Nephron progenitor cell (in vitro differentiated cells): ENCODE results near the gene RNPS1.
A peak's percentile ranks its signal among the peaks of the same experiment; 100 is the strongest.

ENCODE experiments used
- DNase-seq: peaks from one replicate; pipeline ENCODE4 v3.0.0; 2021
- H3K27ac Mint-ChIP-seq: 2 replicates; pipeline ENCODE4 v1.8.0; 2021; ENCODE audit warnings: mild to moderate bottlenecking, moderate library complexity, mixed read lengths
- H3K27me3 Mint-ChIP-seq: 2 replicates; pipeline ENCODE4 v1.8.0; 2021; ENCODE audit warnings: mild to moderate bottlenecking, low read depth, mixed read lengths; ENCODE audit not compliant: poor library complexity
- H3K36me3 Mint-ChIP-seq: 2 replicates; pipeline ENCODE4 v1.8.0; 2021; ENCODE audit warnings: low read depth, mixed read lengths
- H3K4me1 Mint-ChIP-seq: 2 replicates; pipeline ENCODE4 v1.8.0; 2021; ENCODE audit warnings: mixed read lengths
- H3K4me3 Mint-ChIP-seq: 2 replicates; pipeline ENCODE4 v1.8.0; 2021; ENCODE audit warnings: mild to moderate bottlenecking, moderate library complexity, mixed read lengths
- H3K9me3 Mint-ChIP-seq: 2 replicates; pipeline ENCODE4 v1.8.0; 2021; ENCODE audit warnings: mild to moderate bottlenecking, moderate library complexity, mixed read lengths
- TF ChIP-seq, protein P1 (sequence below): fragments of 200-600 bp; sonication (generic); IDR thresholded peaks from 2 replicates; pipeline ENCODE4 v1.5.0; 2021; ENCODE audit warnings: antibody characterized with exemption

The RNPS1 gene

DNA sequence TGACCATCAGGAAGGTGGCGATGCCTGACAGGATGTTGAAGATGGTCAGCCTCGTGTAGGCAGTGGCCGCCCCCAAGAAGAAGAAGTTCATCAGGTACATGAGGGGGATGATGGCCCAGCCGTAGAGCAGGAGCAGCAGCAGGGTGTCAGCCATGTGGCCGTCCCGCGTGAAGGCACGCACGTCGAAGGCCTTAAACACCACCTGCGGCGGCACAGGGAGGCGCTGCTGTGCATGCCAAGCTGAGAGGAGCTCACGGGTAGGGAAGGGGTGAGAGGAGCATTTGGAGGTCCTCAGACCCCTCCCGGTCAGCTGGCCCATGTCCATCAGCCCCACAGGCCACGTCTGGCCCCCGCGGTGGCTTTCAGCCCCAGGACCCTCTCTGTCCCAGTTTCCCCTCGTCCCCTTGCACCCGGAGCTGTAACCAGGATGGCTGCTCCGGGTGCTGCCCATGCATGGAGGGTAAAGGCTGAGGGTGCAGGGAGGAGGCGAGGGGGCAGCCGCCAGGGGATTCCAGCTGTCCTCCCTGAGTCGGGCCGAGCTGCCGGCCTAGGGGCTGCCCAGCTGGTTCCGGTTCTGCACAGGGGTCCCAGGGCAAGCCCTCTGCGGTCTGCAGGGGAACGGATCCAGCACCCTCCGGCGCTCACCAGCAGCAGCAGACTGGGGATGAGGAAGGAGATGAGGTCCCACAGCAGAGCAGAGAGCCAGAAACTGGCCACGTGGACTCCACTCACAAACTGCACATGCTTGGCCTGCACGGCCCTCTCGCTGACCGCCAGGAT lies 17.1 kb upstream of the RNPS1 start:
- peaks cover 17% of the 10 kb centered on the region for H3K4me1 Mint-ChIP-seq
- TF ChIP-seq, protein P1, sequence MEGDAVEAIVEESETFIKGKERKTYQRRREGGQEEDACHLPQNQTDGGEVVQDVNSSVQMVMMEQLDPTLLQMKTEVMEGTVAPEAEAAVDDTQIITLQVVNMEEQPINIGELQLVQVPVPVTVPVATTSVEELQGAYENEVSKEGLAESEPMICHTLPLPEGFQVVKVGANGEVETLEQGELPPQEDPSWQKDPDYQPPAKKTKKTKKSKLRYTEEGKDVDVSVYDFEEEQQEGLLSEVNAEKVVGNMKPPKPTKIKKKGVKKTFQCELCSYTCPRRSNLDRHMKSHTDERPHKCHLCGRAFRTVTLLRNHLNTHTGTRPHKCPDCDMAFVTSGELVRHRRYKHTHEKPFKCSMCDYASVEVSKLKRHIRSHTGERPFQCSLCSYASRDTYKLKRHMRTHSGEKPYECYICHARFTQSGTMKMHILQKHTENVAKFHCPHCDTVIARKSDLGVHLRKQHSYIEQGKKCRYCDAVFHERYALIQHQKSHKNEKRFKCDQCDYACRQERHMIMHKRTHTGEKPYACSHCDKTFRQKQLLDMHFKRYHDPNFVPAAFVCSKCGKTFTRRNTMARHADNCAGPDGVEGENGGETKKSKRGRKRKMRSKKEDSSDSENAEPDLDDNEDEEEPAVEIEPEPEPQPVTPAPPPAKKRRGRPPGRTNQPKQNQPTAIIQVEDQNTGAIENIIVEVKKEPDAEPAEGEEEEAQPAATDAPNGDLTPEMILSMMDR = no peak
- H3K27me3 Mint-ChIP-seq = peaks cover 27% of the 10 kb centered on the region
- no peak overlapping the region for H3K4me3 Mint-ChIP-seq
- H3K9me3 Mint-ChIP-seq = no peaks in the 10 kb centered on the region
- DNase-seq = no peak
- H3K36me3 Mint-ChIP-seq = no peaks in the 10 kb centered on the region
- no peak overlapping the region for H3K27ac Mint-ChIP-seq

DNA sequence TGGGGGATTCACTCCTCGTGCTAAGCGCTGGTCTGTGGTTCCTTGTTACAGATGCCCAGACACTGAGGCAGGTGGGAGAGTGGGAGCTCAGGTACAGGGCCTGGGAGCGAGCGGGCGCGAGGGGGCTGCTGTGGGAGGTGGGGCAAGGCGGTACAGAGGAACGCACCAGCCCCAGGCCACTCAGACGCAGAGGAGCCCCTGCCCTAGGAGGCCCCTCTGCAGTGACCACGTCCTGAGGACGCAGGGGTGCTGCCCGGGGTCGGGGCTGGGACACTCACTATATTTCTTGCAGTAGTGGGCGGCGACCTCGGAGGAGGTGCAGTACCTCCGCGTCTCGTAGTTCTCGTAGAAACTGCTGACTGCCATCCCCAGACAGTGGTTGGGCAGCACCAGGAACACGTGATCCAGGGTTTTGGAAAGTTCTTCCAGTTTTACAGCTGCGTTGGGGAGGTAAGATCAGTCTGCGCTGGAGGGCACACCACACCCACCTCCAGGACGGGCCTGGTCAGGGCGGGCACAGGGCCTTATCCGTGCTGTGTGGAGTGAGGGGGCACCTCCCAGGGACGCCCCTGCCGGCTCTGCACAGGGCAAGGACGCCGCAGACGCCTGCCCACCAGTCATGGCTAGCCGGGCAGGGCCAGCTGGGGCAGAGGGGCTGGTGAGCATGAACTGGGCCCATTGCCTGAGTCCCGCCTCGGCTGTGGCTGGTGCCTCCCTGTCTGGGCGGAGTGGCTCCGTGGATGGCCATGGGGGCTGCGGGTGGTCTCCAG lies 16.3 kb upstream of the RNPS1 start:
- Mint-ChIP-seq H3K27me3 (peaks cover 22% of the 10 kb centered on the region), H3K4me1 (peaks cover 14% of the 10 kb centered on the region), H3K27ac (no peak overlapping the region), H3K4me3 (peak overlapping the region; percentile 1), H3K36me3 (no peaks in the 10 kb centered on the region), H3K9me3 (no peaks in the 10 kb centered on the region)
- TF ChIP-seq, protein P1 = no peak
- DNase-seq = no peak

DNA sequence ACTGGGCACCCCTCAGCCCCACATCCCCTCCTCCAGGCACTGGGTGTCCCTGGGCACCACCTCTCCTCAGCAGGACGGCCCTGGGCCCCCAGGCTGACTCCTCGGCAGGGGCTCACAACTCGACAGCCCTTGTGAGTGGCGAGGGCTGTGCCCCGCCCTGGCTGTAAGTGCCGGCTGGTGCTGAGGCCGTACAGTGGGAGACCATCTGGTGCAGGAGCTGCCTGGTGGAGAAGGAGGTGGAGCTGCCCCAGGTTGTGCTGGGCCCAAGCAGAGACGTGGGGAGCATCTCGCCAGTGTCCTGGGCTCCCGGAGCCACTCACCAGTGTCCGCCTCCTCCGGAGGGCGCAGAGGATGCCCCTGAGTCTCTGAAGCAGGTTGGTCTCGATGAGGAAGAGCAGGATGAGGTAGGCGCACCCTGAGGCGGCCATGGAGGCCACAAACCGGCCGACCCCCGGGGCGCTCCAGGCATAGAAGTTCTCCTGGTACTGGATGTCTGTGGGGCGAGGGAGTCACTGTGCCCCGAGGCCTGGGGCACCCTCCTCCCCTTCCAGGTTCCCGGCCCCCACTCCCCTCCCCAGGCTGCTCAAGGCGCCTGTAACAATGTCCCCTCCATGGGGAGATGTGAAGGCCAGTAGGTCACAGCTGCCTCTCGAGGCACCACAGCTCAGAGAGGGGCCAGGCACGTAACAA lies 15.1 kb upstream of the RNPS1 start:
- DNase-seq = no peak
- Mint-ChIP-seq H3K36me3 (no peaks in the 10 kb centered on the region), H3K27me3 (peaks cover 21% of the 10 kb centered on the region), H3K9me3 (no peaks in the 10 kb centered on the region), H3K4me3 (no peak overlapping the region), H3K27ac (no peak overlapping the region), H3K4me1 (peaks cover 17% of the 10 kb centered on the region)
- TF ChIP-seq, protein P1 = no peak

DNA sequence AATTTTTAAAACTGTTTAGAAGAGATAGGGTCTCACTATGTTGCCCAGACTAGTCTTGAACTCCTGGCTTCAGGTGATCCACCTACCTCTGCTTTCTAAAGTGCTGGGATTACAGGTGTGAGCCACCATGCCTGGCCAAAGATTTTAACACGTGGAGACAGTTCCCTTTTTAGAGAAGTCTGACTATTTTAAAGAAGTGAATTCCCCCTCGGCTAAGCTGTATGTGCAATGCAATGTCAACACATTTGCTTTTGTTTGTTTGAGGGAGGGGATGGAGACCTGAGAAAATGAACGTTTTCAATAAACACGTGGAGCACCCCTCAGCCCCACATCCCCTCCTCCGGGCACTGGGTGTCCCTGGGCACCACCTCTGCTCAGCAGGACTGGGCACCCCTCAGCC lies 14.3 kb upstream of the RNPS1 start:
- no peak overlapping the region for H3K27ac Mint-ChIP-seq
- H3K4me1 Mint-ChIP-seq = peaks cover 25% of the 10 kb centered on the region
- H3K9me3 Mint-ChIP-seq = no peaks in the 10 kb centered on the region
- H3K4me3 Mint-ChIP-seq = no peak overlapping the region
- H3K36me3 Mint-ChIP-seq = no peaks in the 10 kb centered on the region
- DNase-seq = no peak
- TF ChIP-seq, protein P1 = no peak
- H3K27me3 Mint-ChIP-seq = peaks cover 19% of the 10 kb centered on the region

DNA sequence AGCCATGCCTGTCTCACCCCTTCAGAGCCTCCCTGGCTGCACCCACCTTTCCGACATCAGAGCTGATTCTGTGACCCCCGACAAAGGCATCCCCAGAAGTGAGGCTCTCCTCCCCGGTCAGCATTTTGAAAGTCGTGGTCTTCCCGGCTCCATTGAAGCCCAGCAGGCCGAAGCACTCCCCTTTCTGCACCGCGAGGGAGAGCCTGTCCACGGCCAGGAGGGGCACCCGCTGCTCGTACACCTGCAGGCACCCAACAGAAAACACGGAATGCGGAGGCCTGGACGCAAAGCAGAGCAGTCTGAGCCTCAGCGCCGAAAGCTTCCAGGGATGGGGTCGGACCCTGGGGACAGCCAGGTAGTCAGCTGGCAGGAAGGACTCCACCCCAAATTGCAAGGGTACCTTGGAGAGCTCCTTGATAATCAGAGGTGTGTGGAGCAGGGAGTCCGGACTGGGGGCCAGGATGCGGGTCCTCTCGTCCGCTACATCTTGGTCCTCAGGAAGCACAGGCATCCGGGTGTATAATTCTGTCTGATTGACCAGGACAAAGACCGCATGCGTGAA lies 13.1 kb upstream of the RNPS1 start:
- Mint-ChIP-seq H3K4me3 (no peak overlapping the region), H3K27me3 (peaks cover 16% of the 10 kb centered on the region), H3K27ac (no peak overlapping the region), H3K36me3 (no peaks in the 10 kb centered on the region), H3K9me3 (no peaks in the 10 kb centered on the region), H3K4me1 (peaks cover 37% of the 10 kb centered on the region)
- TF ChIP-seq, protein P1 = no peak
- no peak for DNase-seq
